Measurements from ENCODE around the gene SLC26A8. TPM values are rescaled to one million over a fixed set of nuclear protein-coding genes. Genes with fewer than 3 reads are reported as not detected.

The SLC26A8 gene
- total RNA-seq, 1 donor from 2014 or later: not detected

Other genes with a start within 250 kb of the SLC26A8 start
- gene CLPSL2, start 248.0 kb downstream of the SLC26A8 start, total RNA-seq: not detected in 2 replicates
- gene CLPSL1, start 243.6 kb downstream of the SLC26A8 start, total RNA-seq: not detected in 2 replicates
- not detected in 2 replicates for gene CLPS, start 227.3 kb downstream of the SLC26A8 start, total RNA-seq
- not detected in 2 replicates for gene LHFPL5, start 219.3 kb downstream of the SLC26A8 start, total RNA-seq
- gene SRPK1, start 103.5 kb downstream of the SLC26A8 start, total RNA-seq: 22.5 and 23.3 TPM in 2 replicates
- gene MAPK14, start 3.2 kb upstream of the SLC26A8 start, total RNA-seq: 52.1 and 55.7 TPM in 2 replicates
- gene MAPK13, start 105.9 kb upstream of the SLC26A8 start, total RNA-seq: 0.62 and 0.80 TPM in 2 replicates
- 18.5 and 23.2 TPM in 2 replicates for gene BRPF3, start 172.1 kb upstream of the SLC26A8 start, total RNA-seq
- gene PNPLA1, start 245.4 kb upstream of the SLC26A8 start, total RNA-seq: not detected in 2 replicates

Data from myocyte (in vitro differentiated cells).